DND-41 (cell line): Measurements from ENCODE around the gene FAM217B.

ENCODE experiments used
- EZH2 ChIP-seq: IDR thresholded peaks from 3 replicates; pipeline ENCODE4 v1.6.1; 2012; ENCODE audit warnings: borderline replicate concordance, low read depth, mild to moderate bottlenecking, moderate library complexity, low read length, inconsistent platforms; ENCODE audit not compliant: severe bottlenecking
- TF ChIP-seq, protein P1 (sequence below): IDR thresholded peaks from 2 replicates; pipeline ENCODE4 v1.5.1; 2012; ENCODE audit warnings: borderline replicate concordance, low read length, moderate library complexity, mild to moderate bottlenecking; ENCODE audit not compliant: poor library complexity, severe bottlenecking; ENCODE audit errors: extremely low read depth

- TF ChIP-seq, protein P1, sequence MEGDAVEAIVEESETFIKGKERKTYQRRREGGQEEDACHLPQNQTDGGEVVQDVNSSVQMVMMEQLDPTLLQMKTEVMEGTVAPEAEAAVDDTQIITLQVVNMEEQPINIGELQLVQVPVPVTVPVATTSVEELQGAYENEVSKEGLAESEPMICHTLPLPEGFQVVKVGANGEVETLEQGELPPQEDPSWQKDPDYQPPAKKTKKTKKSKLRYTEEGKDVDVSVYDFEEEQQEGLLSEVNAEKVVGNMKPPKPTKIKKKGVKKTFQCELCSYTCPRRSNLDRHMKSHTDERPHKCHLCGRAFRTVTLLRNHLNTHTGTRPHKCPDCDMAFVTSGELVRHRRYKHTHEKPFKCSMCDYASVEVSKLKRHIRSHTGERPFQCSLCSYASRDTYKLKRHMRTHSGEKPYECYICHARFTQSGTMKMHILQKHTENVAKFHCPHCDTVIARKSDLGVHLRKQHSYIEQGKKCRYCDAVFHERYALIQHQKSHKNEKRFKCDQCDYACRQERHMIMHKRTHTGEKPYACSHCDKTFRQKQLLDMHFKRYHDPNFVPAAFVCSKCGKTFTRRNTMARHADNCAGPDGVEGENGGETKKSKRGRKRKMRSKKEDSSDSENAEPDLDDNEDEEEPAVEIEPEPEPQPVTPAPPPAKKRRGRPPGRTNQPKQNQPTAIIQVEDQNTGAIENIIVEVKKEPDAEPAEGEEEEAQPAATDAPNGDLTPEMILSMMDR = no peak
- TF ChIP-seq EZH2 = no peak
These were observed 19.2 kb upstream of the FAM217B start for GRCh38 chr20:59920944-59921343.
